ENCODE measurements around the gene SCRG1. TPM values are rescaled to one million over a fixed set of nuclear protein-coding genes. Genes with fewer than 3 reads are reported as not detected.

The SCRG1 gene
- total RNA-seq, 6 experiments from 2014 or later = not detected

DNA sequence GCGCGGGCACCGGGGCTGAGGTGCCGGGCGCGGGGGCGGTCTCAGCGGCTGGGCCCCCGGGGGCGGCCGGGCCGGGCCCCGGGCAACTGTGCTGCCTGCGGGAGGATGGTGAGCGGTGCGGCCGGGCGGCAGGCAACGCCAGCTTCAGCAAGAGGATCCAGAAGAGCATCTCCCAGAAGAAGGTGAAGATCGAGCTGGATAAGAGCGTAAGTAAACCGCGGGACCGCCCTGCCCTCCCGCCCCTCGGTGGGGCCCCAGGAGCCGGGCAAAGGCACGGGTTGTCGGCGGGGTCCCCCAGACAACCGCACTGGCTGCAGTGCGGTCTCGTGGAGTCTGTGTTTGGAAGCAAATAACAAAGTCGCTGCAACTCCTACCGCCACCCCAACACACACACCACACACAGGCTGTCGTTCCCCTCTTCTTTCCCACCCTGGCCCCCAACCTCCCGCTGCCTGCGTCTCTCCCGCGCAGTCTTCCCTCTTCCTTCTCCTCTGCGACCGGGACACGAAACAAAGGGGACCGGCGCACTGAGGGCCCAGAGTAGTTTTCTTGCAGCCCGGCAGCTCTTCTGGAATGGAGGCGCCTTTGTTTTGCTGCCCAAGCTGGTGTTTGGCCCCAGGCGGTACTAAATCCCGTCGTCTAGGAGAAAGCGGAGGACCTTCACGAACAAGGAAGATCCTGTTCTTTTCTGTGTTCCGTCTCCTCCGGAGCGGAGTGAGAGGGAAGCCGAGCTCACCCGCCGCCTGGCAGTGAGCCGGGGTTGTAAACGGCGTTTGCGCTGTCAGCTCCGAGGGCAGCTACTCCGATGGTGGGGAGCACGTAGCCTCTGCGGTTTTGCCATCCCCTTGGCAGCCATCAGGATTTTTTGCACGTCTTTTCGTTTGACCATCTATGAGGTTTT, 27.4 kb downstream of the SCRG1 start:
- Mint-ChIP-seq H3K27me3 (ENCODE audit: insufficient read depth) (peaks cover 1% of the 10 kb centered on the region), H3K4me1 (ENCODE audit: low read depth) (peaks cover 29% of the 10 kb centered on the region), H3K27ac (peak overlapping the region; percentile 82), H3K9me3 (no peaks in the 10 kb centered on the region), H3K36me3 (ENCODE audit: low read depth) (0 out of 2 replicates have a peak, but pooled peaks cover 4% of the 10 kb centered on the region), H3K4me3 (peak overlapping the region; percentile 99)
- TF ChIP-seq, protein P1, sequence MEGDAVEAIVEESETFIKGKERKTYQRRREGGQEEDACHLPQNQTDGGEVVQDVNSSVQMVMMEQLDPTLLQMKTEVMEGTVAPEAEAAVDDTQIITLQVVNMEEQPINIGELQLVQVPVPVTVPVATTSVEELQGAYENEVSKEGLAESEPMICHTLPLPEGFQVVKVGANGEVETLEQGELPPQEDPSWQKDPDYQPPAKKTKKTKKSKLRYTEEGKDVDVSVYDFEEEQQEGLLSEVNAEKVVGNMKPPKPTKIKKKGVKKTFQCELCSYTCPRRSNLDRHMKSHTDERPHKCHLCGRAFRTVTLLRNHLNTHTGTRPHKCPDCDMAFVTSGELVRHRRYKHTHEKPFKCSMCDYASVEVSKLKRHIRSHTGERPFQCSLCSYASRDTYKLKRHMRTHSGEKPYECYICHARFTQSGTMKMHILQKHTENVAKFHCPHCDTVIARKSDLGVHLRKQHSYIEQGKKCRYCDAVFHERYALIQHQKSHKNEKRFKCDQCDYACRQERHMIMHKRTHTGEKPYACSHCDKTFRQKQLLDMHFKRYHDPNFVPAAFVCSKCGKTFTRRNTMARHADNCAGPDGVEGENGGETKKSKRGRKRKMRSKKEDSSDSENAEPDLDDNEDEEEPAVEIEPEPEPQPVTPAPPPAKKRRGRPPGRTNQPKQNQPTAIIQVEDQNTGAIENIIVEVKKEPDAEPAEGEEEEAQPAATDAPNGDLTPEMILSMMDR (IDR thresholded peaks at IDR 0.05) = no peak
- peak; percentile 72 for DNase-seq

DNA sequence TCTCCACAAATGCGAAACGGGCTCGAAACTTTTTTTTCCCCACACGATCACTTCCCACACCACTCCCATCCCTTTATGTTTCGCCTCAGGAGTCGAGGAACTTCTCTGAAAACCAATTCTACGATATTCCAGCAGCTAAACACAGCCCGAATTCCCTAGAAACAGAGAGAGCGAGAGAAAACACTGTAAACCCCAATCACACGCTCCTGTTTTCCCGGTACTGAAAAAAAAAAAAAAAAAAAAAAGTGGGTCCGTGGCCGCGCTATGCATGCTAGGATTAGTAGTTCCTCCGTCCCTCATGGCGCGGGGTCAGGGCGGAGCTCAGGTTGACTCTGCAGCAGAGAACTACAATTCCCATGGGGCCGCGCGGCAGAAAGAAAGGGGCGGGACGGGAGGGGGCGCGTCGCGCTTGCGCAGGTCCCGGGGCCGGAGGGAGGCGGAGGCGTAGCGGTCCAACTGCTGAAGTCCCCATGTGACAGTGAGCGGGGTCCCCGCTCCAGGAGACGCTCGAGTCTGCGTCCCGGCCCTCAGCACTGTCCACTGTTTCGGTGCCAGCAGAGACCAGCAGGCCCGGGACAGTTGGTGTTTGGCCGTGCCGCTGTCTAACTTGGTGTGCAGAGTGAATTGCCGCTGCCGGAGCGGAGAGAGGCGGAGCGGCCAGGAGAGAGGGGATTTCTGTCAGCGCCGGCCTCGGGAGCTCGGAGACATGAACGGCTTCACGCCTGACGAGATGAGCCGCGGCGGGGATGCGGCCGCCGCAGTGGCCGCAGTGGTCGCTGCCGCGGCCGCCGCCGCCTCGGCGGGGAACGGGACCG, 28.2 kb downstream of the SCRG1 start, which contains the start of gene SAP30:
Gene SAP30 (plus strand): TSS at position 478 of the 815 bp plus-strand sequence. CDS start 229 bp downstream, at position 707.
- peak; percentile 97 for DNase-seq
- TF ChIP-seq, protein P1 (IDR thresholded peaks at IDR 0.05) = no peak
- H3K4me3 Mint-ChIP-seq = peak within 1 kb of the TSS; percentile 99
- peaks cover 1% of the 10 kb centered on the region for H3K27me3 Mint-ChIP-seq (ENCODE audit: insufficient read depth)
- 0 out of 2 replicates have a peak, but pooled peaks cover 4% of the 10 kb centered on the region for H3K36me3 Mint-ChIP-seq (ENCODE audit: low read depth)
- peaks cover 29% of the 10 kb centered on the region for H3K4me1 Mint-ChIP-seq (ENCODE audit: low read depth)
- H3K9me3 Mint-ChIP-seq = no peaks in the 10 kb centered on the region
- H3K27ac Mint-ChIP-seq = peak within 1 kb of the TSS; percentile 97

DNA sequence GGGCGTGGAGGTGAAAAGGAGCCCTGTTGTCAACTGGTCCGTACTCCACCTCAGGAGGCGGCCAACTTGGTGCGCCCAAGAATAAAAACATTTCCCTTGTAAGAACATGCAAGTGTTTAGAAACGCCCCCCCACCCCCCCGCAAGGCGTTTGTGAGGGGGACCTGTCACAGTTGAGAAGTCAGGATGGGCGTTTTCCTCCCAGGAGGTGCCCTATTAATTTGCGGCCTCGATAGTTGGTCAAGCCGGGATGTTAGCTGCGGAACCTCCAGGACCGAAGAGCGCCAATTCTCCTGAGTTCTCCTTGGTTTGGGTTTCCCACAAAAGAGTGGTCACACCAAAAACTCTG, 28.8 kb downstream of the SCRG1 start:
- H3K9me3 Mint-ChIP-seq = no peaks in the 10 kb centered on the region
- H3K36me3 Mint-ChIP-seq (ENCODE audit: low read depth) = 0 out of 2 replicates have a peak, but pooled peaks cover 4% of the 10 kb centered on the region
- peaks cover 29% of the 10 kb centered on the region for H3K4me1 Mint-ChIP-seq (ENCODE audit: low read depth)
- H3K4me3 Mint-ChIP-seq = peak overlapping the region; percentile 99
- H3K27ac Mint-ChIP-seq = peak overlapping the region; percentile 97
- TF ChIP-seq, protein P1 (IDR thresholded peaks at IDR 0.05) = no peak
- H3K27me3 Mint-ChIP-seq (ENCODE audit: insufficient read depth) = peaks cover 1% of the 10 kb centered on the region
- DNase-seq = no peak

DNA sequence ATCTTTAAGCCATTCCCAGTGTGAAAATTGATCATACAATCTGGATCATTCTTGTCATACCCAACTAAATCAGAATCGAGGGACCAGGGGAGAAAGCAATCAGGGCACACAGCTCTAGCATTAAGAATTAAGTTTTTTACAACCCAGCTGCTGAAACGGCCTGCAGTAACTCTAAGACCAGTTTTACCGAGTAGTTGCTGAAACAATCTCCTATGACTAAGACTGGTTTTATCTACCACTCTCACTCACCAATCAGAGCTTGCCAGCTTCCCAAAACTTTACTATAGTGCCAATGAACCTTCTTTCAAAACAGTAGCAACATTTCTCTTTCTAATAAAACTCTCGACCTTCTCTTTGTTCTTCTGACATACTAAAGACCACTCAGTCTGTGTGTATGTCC, 31.0 kb downstream of the SCRG1 start:
- TF ChIP-seq, protein P1 (IDR thresholded peaks at IDR 0.05) = no peak
- Mint-ChIP-seq H3K27ac (no peak overlapping the region), H3K36me3 (ENCODE audit: low read depth) (no peaks in the 10 kb centered on the region), H3K4me1 (ENCODE audit: low read depth) (peaks cover 22% of the 10 kb centered on the region), H3K9me3 (no peaks in the 10 kb centered on the region), H3K27me3 (ENCODE audit: insufficient read depth) (peaks cover 1% of the 10 kb centered on the region), H3K4me3 (no peak overlapping the region)
- DNase-seq = peak; percentile 7

DNA sequence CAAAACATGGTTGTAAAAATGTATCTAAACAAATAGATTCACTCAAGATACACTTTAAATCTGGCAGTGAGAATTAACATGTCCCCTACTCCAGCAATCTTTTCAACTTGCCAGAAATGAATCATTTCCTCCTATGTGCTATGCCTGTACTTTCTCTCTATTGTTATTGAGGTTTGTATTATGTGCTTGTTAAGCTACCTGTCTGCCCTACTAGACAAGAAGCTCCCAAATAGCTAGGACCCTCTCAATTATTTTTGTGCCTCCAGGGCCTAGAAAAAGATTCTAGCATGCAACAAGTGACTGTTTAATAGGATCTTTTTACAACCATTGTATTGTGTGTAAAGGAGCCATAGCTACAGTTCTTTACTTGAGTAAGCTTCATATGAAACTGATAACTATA, 31.6 kb downstream of the SCRG1 start:
- Mint-ChIP-seq H3K36me3 (ENCODE audit: low read depth) (no peaks in the 10 kb centered on the region), H3K4me3 (no peak overlapping the region), H3K27ac (no peak overlapping the region), H3K4me1 (ENCODE audit: low read depth) (peaks cover 16% of the 10 kb centered on the region), H3K27me3 (ENCODE audit: insufficient read depth) (peaks cover 1% of the 10 kb centered on the region), H3K9me3 (no peaks in the 10 kb centered on the region)
- TF ChIP-seq, protein P1 (IDR thresholded peaks at IDR 0.05) = no peak
- no peak for DNase-seq
